ENCODE measurements around the gene CARS2.

GRCh38 chr13:110624766-110625756 lies 80.9 kb downstream of the CARS2 start:
- no peak for TF ChIP-seq EZH2phosphoT487 (IDR thresholded peaks at IDR 0.05; ENCODE audit: borderline replicate concordance)
- no peak for TF ChIP-seq CEBPB (IDR thresholded peaks at IDR 0.05; ENCODE audit: low read depth)
- TF ChIP-seq, protein P1, sequence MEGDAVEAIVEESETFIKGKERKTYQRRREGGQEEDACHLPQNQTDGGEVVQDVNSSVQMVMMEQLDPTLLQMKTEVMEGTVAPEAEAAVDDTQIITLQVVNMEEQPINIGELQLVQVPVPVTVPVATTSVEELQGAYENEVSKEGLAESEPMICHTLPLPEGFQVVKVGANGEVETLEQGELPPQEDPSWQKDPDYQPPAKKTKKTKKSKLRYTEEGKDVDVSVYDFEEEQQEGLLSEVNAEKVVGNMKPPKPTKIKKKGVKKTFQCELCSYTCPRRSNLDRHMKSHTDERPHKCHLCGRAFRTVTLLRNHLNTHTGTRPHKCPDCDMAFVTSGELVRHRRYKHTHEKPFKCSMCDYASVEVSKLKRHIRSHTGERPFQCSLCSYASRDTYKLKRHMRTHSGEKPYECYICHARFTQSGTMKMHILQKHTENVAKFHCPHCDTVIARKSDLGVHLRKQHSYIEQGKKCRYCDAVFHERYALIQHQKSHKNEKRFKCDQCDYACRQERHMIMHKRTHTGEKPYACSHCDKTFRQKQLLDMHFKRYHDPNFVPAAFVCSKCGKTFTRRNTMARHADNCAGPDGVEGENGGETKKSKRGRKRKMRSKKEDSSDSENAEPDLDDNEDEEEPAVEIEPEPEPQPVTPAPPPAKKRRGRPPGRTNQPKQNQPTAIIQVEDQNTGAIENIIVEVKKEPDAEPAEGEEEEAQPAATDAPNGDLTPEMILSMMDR (IDR thresholded peaks at IDR 0.05 in 2 of 3, conservative IDR thresholded peaks at IDR 0.05 in 1 of 3; ENCODE audit: borderline replicate concordance in 1 of 3, insufficient read depth in 1 of 3, low read depth in 2 of 3, low read length in 2 of 3): no peak
- no peak for TF ChIP-seq EGR1 (IDR thresholded peaks at IDR 0.05; ENCODE audit: low read depth)
- no peak for TF ChIP-seq POLR2A (IDR thresholded peaks at IDR 0.05; ENCODE audit: borderline replicate concordance, extremely low read depth, insufficient read depth, insufficient read length)

Measured in HCT116 (cell line).